ENCODE results near the gene RAPGEF3.

The RAPGEF3 gene

GRCh38 chr12:47739979-47740378 is 18.7 kb downstream of the RAPGEF3 start:
- no CpG with 5 or more reads among the region's 12 CpGs for WGBS (ENCODE audit: extremely low coverage, insufficient coverage, insufficient read length)
- H2AK5ac ChIP-seq (ENCODE audit: low read length) = no peak overlapping the region
- peaks cover 4% of the 10 kb centered on the region for H3K9me3 ChIP-seq (ENCODE audit: insufficient read depth, low read depth, low read length)
- H3K18ac ChIP-seq (ENCODE audit: low read length) = no peak overlapping the region
- H2BK5ac ChIP-seq (ENCODE audit: low read depth, low read length, poor library complexity) = no peak overlapping the region
- H4K12ac ChIP-seq (ENCODE audit: low read depth, low read length) = no peak overlapping the region
- no peaks in the 10 kb centered on the region for H3K27me3 ChIP-seq (ENCODE audit: insufficient read depth, low read length)
- H3K4me2 ChIP-seq (ENCODE audit: low read length) = no peak overlapping the region
- H3K36me3 ChIP-seq (ENCODE audit: control insufficient read depth in 1 of 2, insufficient read depth in 2 of 2, low read length in 2 of 2) = no peaks in the 10 kb centered on the region
- no peak overlapping the region for H2BK120ac ChIP-seq (ENCODE audit: insufficient read depth, low read length, poor library complexity)
- no peak overlapping the region for H4K8ac ChIP-seq (ENCODE audit: low read depth, low read length)
- no peaks in the 10 kb centered on the region for H3K4me1 ChIP-seq (ENCODE audit: control insufficient read depth in 1 of 2, insufficient read depth in 2 of 2, low read length in 2 of 2)
- no peaks in the 10 kb centered on the region for H3K79me1 ChIP-seq (ENCODE audit: low read length)
- no peak overlapping the region for H3K4ac ChIP-seq (ENCODE audit: low read depth, low read length)
- DNase-seq = no peak
- H2BK12ac ChIP-seq (ENCODE audit: low read length) = no peak overlapping the region
- no peak overlapping the region for H3K27ac ChIP-seq (ENCODE audit: low read depth, low read length)
- no peaks in the 10 kb centered on the region for H3K79me2 ChIP-seq (ENCODE audit: control insufficient read depth, insufficient read depth, low read length, poor library complexity)
- H4K91ac ChIP-seq (ENCODE audit: low read depth, low read length) = no peak overlapping the region
- H3K4me3 ChIP-seq (ENCODE audit: low read depth, low read length) = no peak overlapping the region
- H3K9ac ChIP-seq (ENCODE audit: low read length) = no peak overlapping the region
- H2AFZ ChIP-seq (ENCODE audit: insufficient read depth, low read length, poor library complexity) = no peak overlapping the region
- no peak overlapping the region for H3K23ac ChIP-seq (ENCODE audit: low read length)
- no peak overlapping the region for H3K14ac ChIP-seq (ENCODE audit: low read length)

- H3K4me1 ChIP-seq (ENCODE audit: control insufficient read depth in 1 of 2, insufficient read depth in 2 of 2, low read length in 2 of 2) = peaks cover 0 to 3% of the 10 kb centered on the region in 2 experiments
- DNase-seq = no peak
- no peak overlapping the region for H2AFZ ChIP-seq (ENCODE audit: insufficient read depth, low read length, poor library complexity)
Measured at GRCh38 chr12:47739297-47739696, 19.4 kb downstream of the RAPGEF3 start.

GRCh38 chr12:47737936-47738594 is 20.6 kb downstream of the RAPGEF3 start:
- no peak overlapping the region for H2BK12ac ChIP-seq (ENCODE audit: low read length)
- no peak overlapping the region for H2AFZ ChIP-seq (ENCODE audit: insufficient read depth, low read length, poor library complexity)
- H3K9ac ChIP-seq (ENCODE audit: low read length) = no peak overlapping the region
- H2BK120ac ChIP-seq (ENCODE audit: insufficient read depth, low read length, poor library complexity) = no peak overlapping the region
- DNase-seq = no peak
- WGBS (ENCODE audit: extremely low coverage, insufficient coverage, insufficient read length) = no CpG with 5 or more reads among the region's 17 CpGs
- no peak overlapping the region for H3K23ac ChIP-seq (ENCODE audit: low read length)
- H3K4me1 ChIP-seq (ENCODE audit: control insufficient read depth in 1 of 2, insufficient read depth in 2 of 2, low read length in 2 of 2) = peaks cover 0 to 3% of the 10 kb centered on the region in 2 experiments
- no peaks in the 10 kb centered on the region for H3K79me2 ChIP-seq (ENCODE audit: control insufficient read depth, insufficient read depth, low read length, poor library complexity)
- no peak overlapping the region for H3K14ac ChIP-seq (ENCODE audit: low read length)
- no peak overlapping the region for H4K91ac ChIP-seq (ENCODE audit: low read depth, low read length)
- no peak overlapping the region for H4K8ac ChIP-seq (ENCODE audit: low read depth, low read length)
- no peak overlapping the region for H3K4me2 ChIP-seq (ENCODE audit: low read length)
- H3K18ac ChIP-seq (ENCODE audit: low read length) = no peak overlapping the region
- H4K12ac ChIP-seq (ENCODE audit: low read depth, low read length) = no peak overlapping the region
- H2AK5ac ChIP-seq (ENCODE audit: low read length) = no peak overlapping the region
- no peak overlapping the region for H2BK5ac ChIP-seq (ENCODE audit: low read depth, low read length, poor library complexity)
- H3K9me3 ChIP-seq (ENCODE audit: insufficient read depth, low read depth, low read length) = peaks cover 2% of the 10 kb centered on the region
- no peak overlapping the region for H3K27ac ChIP-seq (ENCODE audit: low read depth, low read length)
- no peaks in the 10 kb centered on the region for H3K79me1 ChIP-seq (ENCODE audit: low read length)
- H3K4ac ChIP-seq (ENCODE audit: low read depth, low read length) = no peak overlapping the region
- H3K4me3 ChIP-seq (ENCODE audit: low read depth, low read length) = no peak overlapping the region
- H3K27me3 ChIP-seq (ENCODE audit: insufficient read depth, low read length) = no peaks in the 10 kb centered on the region
- H3K36me3 ChIP-seq (ENCODE audit: control insufficient read depth in 1 of 2, insufficient read depth in 2 of 2, low read length in 2 of 2) = no peaks in the 10 kb centered on the region

More at GRCh38 chr12:47739297-47739696, 19.4 kb downstream of the RAPGEF3 start:
- peaks cover 4% of the 10 kb centered on the region for H3K9me3 ChIP-seq (ENCODE audit: insufficient read depth, low read depth, low read length)
- H3K4ac ChIP-seq (ENCODE audit: low read depth, low read length) = no peak overlapping the region
- no CpG with 5 or more reads among the region's 3 CpGs for WGBS (ENCODE audit: extremely low coverage, insufficient coverage, insufficient read length)
- no peak overlapping the region for H3K4me3 ChIP-seq (ENCODE audit: low read depth, low read length)
- H2BK120ac ChIP-seq (ENCODE audit: insufficient read depth, low read length, poor library complexity) = no peak overlapping the region
- no peak overlapping the region for H4K12ac ChIP-seq (ENCODE audit: low read depth, low read length)
- H3K79me1 ChIP-seq (ENCODE audit: low read length) = no peaks in the 10 kb centered on the region
- no peak overlapping the region for H3K18ac ChIP-seq (ENCODE audit: low read length)
- no peak overlapping the region for H4K91ac ChIP-seq (ENCODE audit: low read depth, low read length)
- no peak overlapping the region for H2BK12ac ChIP-seq (ENCODE audit: low read length)
- no peak overlapping the region for H2BK5ac ChIP-seq (ENCODE audit: low read depth, low read length, poor library complexity)
- no peak overlapping the region for H3K27ac ChIP-seq (ENCODE audit: low read depth, low read length)
- H3K14ac ChIP-seq (ENCODE audit: low read length) = no peak overlapping the region
- no peaks in the 10 kb centered on the region for H3K79me2 ChIP-seq (ENCODE audit: control insufficient read depth, insufficient read depth, low read length, poor library complexity)
- H3K27me3 ChIP-seq (ENCODE audit: insufficient read depth, low read length) = no peaks in the 10 kb centered on the region
- no peaks in the 10 kb centered on the region for H3K36me3 ChIP-seq (ENCODE audit: control insufficient read depth in 1 of 2, insufficient read depth in 2 of 2, low read length in 2 of 2)
- no peak overlapping the region for H3K23ac ChIP-seq (ENCODE audit: low read length)
- H2AK5ac ChIP-seq (ENCODE audit: low read length) = no peak overlapping the region
- no peak overlapping the region for H3K4me2 ChIP-seq (ENCODE audit: low read length)
- no peak overlapping the region for H3K9ac ChIP-seq (ENCODE audit: low read length)
- H4K8ac ChIP-seq (ENCODE audit: low read depth, low read length) = no peak overlapping the region

GRCh38 chr12:47736877-47737676 is 21.6 kb downstream of the RAPGEF3 start:
- H2AK5ac ChIP-seq (ENCODE audit: low read length) = no peak overlapping the region
- H2AFZ ChIP-seq (ENCODE audit: insufficient read depth, low read length, poor library complexity) = no peak overlapping the region
- H3K4me1 ChIP-seq (ENCODE audit: control insufficient read depth in 1 of 2, insufficient read depth in 2 of 2, low read length in 2 of 2) = peaks cover 0 to 3% of the 10 kb centered on the region in 2 experiments
- no peaks in the 10 kb centered on the region for H3K79me2 ChIP-seq (ENCODE audit: control insufficient read depth, insufficient read depth, low read length, poor library complexity)
- peaks cover 2% of the 10 kb centered on the region for H3K9me3 ChIP-seq (ENCODE audit: insufficient read depth, low read depth, low read length)
- H3K9ac ChIP-seq (ENCODE audit: low read length) = no peak overlapping the region
- H4K8ac ChIP-seq (ENCODE audit: low read depth, low read length) = no peak overlapping the region
- H4K12ac ChIP-seq (ENCODE audit: low read depth, low read length) = no peak overlapping the region
- no peak overlapping the region for H3K4ac ChIP-seq (ENCODE audit: low read depth, low read length)
- H3K23ac ChIP-seq (ENCODE audit: low read length) = no peak overlapping the region
- no peaks in the 10 kb centered on the region for H3K27me3 ChIP-seq (ENCODE audit: insufficient read depth, low read length)
- H3K79me1 ChIP-seq (ENCODE audit: low read length) = no peaks in the 10 kb centered on the region
- H4K91ac ChIP-seq (ENCODE audit: low read depth, low read length) = no peak overlapping the region
- H3K18ac ChIP-seq (ENCODE audit: low read length) = no peak overlapping the region
- H3K27ac ChIP-seq (ENCODE audit: low read depth, low read length) = no peak overlapping the region
- WGBS (ENCODE audit: extremely low coverage, insufficient coverage, insufficient read length) = no CpG with 5 or more reads among the region's 19 CpGs
- H3K4me2 ChIP-seq (ENCODE audit: low read length) = no peak overlapping the region
- H3K14ac ChIP-seq (ENCODE audit: low read length) = no peak overlapping the region
- no peak overlapping the region for H2BK120ac ChIP-seq (ENCODE audit: insufficient read depth, low read length, poor library complexity)
- DNase-seq = no peak
- no peaks in the 10 kb centered on the region for H3K36me3 ChIP-seq (ENCODE audit: control insufficient read depth in 1 of 2, insufficient read depth in 2 of 2, low read length in 2 of 2)
- H2BK12ac ChIP-seq (ENCODE audit: low read length) = no peak overlapping the region
- H3K4me3 ChIP-seq (ENCODE audit: low read depth, low read length) = no peak overlapping the region
- no peak overlapping the region for H2BK5ac ChIP-seq (ENCODE audit: low read depth, low read length, poor library complexity)

Measured in trophoblast cell (in vitro differentiated cells and primary cell).